ENCODE measurements around the gene GPR31.

Gene GPR31

DNA sequence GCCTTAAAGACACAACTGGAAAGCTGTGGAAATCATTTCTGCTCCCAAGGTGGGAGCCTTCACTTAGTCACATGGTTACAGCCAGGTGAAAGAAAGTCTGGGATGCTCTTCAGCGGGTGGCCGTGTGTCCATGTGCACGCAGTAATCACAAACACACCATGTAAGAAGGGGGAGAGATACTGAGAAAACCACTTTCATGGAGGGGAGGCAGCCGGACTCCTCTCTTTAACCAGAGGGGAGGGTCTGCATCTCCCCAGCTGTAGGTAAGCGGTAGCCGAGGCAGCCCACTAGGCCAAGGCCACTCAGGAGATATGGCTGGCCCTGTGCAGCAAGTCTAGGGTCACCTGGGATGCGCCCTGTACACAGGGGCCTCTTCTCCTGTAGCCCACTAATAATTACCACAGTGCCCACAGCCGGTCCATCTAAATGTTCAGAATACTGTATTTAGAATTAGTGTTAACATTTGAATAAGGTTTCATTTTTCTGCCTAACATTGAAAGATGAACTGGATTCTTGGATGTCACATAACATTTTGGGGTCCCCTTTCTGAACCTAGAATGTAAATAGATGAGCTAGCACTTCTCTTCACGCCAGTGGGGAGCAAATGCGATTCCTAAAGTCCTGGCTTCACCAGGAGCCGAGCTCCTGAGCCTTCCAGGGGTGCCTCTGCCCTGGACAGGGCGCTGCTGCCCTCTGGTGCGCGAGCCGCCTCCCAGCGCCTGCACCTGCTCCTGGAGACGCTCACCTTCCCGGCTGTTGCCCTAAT lies 15.9 kb downstream of the GPR31 start:
- TF ChIP-seq, protein P1, sequence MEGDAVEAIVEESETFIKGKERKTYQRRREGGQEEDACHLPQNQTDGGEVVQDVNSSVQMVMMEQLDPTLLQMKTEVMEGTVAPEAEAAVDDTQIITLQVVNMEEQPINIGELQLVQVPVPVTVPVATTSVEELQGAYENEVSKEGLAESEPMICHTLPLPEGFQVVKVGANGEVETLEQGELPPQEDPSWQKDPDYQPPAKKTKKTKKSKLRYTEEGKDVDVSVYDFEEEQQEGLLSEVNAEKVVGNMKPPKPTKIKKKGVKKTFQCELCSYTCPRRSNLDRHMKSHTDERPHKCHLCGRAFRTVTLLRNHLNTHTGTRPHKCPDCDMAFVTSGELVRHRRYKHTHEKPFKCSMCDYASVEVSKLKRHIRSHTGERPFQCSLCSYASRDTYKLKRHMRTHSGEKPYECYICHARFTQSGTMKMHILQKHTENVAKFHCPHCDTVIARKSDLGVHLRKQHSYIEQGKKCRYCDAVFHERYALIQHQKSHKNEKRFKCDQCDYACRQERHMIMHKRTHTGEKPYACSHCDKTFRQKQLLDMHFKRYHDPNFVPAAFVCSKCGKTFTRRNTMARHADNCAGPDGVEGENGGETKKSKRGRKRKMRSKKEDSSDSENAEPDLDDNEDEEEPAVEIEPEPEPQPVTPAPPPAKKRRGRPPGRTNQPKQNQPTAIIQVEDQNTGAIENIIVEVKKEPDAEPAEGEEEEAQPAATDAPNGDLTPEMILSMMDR (IDR thresholded peaks at IDR 0.05; ENCODE audit: low read depth, low read length) = peak; percentile 89
- DNase-seq = peak; percentile 66

DNA sequence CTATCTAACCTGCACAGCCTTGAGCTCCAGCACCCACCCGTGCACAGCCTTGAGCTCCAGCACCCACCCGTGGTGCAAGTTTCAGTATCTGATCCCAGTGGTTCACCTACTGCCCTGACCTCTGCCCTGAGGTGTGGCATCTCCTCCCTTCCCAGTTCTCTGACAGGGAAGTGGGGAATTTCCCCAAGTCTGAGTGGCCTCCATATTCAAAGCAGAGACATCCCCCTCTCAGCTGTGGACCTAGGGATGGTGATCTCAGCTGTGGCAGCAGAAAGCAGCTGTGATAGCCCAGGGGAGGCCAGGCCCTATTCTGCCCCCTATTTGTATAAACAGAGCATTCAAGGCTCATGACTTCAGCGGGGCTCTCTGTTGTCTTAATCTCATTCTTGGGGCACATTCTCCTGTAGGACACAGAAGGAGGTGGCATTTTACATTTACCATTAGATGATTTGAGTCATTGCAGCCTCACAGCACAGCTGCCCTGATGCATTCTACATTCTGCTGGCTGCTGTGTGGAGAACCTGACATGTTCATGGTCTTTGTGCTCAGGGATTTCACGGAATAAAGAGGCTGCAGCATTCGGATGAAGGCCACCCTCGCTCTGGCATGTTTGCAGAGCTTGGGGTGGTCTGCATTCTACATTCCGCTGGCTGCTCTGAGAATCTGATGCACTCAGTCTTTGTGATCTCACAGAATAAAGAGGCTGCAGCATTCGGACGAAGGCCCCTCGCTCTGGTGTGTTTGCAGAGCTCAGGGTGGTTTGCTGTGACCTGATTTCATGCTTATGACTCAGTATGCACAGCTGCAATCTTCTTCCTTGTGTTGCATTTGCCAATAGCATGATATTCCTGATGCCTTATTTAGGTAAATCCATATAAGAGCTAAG lies 16.9 kb downstream of the GPR31 start:
- H3K4me1 ChIP-seq = no peaks in the 10 kb centered on the region
- no peaks in the 10 kb centered on the region for H3K9me3 ChIP-seq
- TF ChIP-seq, protein P1 (IDR thresholded peaks at IDR 0.05; ENCODE audit: low read depth, low read length) = no peak
- no peaks in the 10 kb centered on the region for H3K36me3 ChIP-seq
- H3K27me3 ChIP-seq = no peaks in the 10 kb centered on the region
- DNase-seq = no peak
- H3K4me3 ChIP-seq (ENCODE audit: low read depth, low read length) = no peak overlapping the region

More for the DNA sequence above, 15.9 kb downstream of the GPR31 start:
- H3K4me3 ChIP-seq (ENCODE audit: low read depth, low read length) = no peak overlapping the region
- no peaks in the 10 kb centered on the region for H3K4me1 ChIP-seq
- no peaks in the 10 kb centered on the region for H3K27me3 ChIP-seq
- H3K36me3 ChIP-seq = no peaks in the 10 kb centered on the region
- H3K9me3 ChIP-seq = no peaks in the 10 kb centered on the region

DNA sequence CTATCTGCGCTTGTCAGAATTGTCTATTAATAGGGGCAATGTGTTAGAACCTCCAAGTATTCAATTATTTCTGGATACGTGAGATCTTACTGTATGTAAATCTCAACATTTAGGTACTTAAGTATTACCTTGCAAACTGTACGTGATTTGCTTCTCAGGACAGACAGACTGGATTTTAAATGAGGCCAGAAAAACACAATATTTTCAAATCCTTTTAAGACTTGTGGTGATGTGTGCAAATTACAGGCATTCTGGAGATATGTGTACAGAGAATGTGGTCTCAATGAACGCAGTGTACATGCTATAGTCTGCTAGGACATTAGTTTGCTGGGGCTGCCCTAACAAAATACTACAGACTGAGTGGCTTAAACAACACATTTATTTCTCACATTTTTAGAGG lies 18.0 kb downstream of the GPR31 start:
- Histone ChIP-seq H3K9me3 (no peaks in the 10 kb centered on the region), H3K4me1 (no peaks in the 10 kb centered on the region), H3K4me3 (ENCODE audit: low read depth, low read length) (no peak overlapping the region), H3K27me3 (no peaks in the 10 kb centered on the region), H3K36me3 (no peaks in the 10 kb centered on the region)
- TF ChIP-seq, protein P1 (IDR thresholded peaks at IDR 0.05; ENCODE audit: low read depth, low read length) = no peak
- DNase-seq = no peak

DNA sequence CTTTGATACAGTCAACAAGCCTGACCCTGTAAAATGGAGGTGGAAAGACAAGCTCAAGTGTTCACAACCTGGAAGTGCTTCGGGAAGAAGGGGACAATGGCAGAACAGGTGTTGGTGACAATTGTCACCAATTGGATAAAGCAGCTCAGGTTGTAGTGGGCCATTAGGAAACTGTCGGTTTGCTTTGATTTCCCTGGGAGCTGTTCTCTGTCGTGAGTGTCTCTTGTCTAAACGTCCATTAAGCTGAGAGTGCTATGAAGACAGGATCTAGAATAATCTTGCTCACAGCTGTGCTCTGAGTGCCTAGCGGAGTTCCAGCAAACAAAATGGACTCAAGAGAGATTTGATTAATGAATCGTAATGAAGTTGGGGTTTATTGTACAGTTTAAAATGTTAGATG lies 19.9 kb downstream of the GPR31 start:
- DNase-seq = no peak
- H3K4me3 ChIP-seq (ENCODE audit: low read depth, low read length) = no peak overlapping the region
- TF ChIP-seq, protein P1 (IDR thresholded peaks at IDR 0.05; ENCODE audit: low read depth, low read length) = no peak
- no peaks in the 10 kb centered on the region for H3K27me3 ChIP-seq
- no peaks in the 10 kb centered on the region for H3K4me1 ChIP-seq
- H3K9me3 ChIP-seq = no peaks in the 10 kb centered on the region
- H3K36me3 ChIP-seq = no peaks in the 10 kb centered on the region

DNA sequence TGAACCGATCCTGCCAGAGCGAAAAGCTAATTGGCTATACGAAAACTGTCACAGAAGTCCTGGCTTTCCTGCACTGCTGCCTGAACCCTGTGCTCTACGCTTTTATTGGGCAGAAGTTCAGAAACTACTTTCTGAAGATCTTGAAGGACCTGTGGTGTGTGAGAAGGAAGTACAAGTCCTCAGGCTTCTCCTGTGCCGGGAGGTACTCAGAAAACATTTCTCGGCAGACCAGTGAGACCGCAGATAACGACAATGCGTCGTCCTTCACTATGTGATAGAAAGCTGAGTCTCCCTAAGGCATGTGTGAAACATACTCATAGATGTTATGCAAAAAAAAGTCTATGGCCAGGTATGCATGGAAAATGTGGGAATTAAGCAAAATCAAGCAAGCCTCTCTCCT lies 20.7 kb downstream of the GPR31 start:
- no peaks in the 10 kb centered on the region for H3K36me3 ChIP-seq
- TF ChIP-seq, protein P1 (IDR thresholded peaks at IDR 0.05; ENCODE audit: low read depth, low read length) = no peak
- H3K27me3 ChIP-seq = no peaks in the 10 kb centered on the region
- no peak for DNase-seq
- no peaks in the 10 kb centered on the region for H3K4me1 ChIP-seq
- no peak overlapping the region for H3K4me3 ChIP-seq (ENCODE audit: low read depth, low read length)
- no peaks in the 10 kb centered on the region for H3K9me3 ChIP-seq

DNA sequence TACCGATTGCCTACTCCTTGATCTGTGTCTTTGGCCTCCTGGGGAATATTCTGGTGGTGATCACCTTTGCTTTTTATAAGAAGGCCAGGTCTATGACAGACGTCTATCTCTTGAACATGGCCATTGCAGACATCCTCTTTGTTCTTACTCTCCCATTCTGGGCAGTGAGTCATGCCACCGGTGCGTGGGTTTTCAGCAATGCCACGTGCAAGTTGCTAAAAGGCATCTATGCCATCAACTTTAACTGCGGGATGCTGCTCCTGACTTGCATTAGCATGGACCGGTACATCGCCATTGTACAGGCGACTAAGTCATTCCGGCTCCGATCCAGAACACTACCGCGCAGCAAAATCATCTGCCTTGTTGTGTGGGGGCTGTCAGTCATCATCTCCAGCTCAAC lies 21.4 kb downstream of the GPR31 start:
- no peak for DNase-seq
- no peaks in the 10 kb centered on the region for H3K27me3 ChIP-seq

More for the DNA sequence above, 21.4 kb downstream of the GPR31 start:
- no peaks in the 10 kb centered on the region for H3K4me1 ChIP-seq
- no peaks in the 10 kb centered on the region for H3K36me3 ChIP-seq
- no peaks in the 10 kb centered on the region for H3K9me3 ChIP-seq
- no peak overlapping the region for H3K4me3 ChIP-seq (ENCODE audit: low read depth, low read length)
- TF ChIP-seq, protein P1 (IDR thresholded peaks at IDR 0.05; ENCODE audit: low read depth, low read length) = no peak

Measured in BE2C (cell line).